ENCODE measurements around the gene SCARB1.

SCARB1 gene

DNA sequence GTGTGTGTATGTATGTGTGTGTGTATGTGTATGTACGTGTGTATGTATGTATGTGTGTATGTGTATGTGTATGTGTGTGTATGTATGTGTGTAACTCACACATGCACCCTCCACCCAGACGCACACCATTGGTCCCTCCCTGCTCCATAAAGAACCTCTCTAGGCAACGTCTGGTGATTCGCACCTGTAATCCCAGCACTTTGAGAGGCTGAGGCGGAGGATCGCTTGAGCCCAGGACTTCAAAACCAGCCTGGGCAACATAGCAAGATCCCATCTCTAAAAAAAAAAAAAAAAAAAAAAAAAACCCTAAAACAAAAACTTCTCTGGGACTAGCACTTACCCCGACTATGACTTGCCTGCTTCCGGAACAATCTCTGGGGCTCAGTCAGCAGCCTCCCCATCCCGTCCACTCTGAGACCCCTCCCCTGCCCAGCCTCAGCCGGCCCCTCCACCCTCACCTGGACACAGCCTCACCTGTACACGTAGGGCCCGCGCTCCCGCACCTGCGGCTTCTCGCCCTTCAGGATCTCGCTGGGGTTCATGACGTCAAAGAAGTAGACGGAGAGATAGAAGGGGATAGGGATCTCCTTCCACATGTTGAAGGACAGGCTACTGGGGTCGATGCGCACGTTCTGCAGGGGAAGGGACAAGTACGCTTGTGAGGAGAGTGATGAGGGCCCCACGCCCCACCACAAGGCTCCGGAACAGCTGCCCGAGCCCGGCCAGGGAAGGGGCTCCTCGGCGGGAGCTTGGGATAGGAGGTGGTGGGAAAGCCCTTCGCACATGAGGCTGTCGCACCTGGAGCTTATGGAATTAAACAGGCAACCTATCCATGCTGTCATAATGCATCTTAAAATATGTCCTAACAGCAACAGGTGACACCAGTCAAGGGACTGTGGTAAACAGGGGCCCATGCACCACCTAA, 46.3 kb downstream of the SCARB1 start:
- TF ChIP-seq, protein P1, sequence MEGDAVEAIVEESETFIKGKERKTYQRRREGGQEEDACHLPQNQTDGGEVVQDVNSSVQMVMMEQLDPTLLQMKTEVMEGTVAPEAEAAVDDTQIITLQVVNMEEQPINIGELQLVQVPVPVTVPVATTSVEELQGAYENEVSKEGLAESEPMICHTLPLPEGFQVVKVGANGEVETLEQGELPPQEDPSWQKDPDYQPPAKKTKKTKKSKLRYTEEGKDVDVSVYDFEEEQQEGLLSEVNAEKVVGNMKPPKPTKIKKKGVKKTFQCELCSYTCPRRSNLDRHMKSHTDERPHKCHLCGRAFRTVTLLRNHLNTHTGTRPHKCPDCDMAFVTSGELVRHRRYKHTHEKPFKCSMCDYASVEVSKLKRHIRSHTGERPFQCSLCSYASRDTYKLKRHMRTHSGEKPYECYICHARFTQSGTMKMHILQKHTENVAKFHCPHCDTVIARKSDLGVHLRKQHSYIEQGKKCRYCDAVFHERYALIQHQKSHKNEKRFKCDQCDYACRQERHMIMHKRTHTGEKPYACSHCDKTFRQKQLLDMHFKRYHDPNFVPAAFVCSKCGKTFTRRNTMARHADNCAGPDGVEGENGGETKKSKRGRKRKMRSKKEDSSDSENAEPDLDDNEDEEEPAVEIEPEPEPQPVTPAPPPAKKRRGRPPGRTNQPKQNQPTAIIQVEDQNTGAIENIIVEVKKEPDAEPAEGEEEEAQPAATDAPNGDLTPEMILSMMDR (conservative IDR thresholded peaks at IDR 0.05) = no peak
- no peak overlapping the region for H3K27ac ChIP-seq

DNA sequence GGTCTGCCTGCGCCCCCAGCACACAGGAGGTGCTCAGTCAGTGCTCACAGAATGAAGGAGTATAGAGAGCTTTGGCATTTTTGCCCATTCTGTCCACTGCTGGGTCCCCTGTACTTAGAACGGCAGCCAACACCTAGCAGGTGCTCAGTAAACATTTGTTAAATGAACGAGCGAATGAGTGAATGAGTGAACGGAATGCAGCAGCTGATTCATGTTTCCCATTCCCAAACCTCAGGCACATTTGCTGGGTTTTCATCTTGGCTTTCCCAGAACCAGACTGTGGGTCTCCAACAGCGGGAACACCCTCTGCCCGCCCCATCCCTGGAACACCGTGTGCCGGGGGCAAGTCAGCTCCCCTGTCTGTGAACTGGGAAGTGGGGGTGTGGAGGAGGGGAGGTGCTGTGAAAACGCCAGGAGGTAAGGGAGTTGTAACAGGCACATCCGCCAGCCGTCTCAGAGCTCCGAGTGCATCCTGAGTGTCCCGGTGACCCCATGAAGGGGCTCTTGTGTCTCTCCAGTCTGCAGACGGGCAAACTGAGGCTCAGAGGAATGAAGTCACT, 47.3 kb downstream of the SCARB1 start:
- H3K27ac ChIP-seq = no peak overlapping the region
- TF ChIP-seq, protein P1 (conservative IDR thresholded peaks at IDR 0.05) = no peak

DNA sequence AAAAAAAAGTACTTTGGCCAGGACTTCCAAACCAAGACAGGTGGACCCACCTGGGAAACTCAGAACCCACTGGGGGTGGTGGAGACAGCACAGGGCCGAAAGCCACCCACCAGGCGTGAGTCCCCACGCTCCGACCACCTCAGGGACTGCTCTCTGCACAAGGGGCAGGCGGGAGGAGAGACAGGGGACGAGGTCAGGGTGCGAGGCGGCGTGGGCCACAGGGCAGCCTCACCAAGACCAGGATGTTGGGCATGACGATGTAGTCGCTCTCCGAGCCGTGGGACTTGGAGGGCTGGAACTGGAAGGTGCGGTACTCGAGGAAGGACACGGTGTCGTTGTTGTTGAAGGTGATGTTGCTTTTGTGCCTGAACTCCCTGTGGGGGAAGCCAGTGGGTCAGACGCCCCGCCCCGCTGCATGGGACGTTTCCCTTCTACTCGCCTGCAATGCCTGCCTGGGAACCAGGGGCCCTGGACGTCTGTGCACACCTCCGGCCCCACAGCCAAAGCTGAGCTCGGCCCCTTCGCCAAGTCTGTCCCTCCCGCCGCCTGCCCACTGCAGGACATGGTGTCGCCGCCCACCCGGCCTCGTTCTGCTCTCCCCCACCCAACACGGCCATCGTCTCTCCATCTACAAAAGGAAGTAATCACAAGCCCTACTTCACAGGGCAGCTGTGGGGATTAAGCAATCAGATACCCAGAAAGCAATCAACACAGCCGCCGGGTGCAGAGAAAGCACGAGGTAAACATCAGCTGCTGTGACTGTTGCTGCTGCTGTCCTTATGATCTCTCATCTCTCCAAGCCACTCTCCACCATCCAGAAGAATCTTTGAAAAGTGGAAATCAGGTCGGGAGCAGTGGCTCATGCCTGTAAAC, 48.7 kb downstream of the SCARB1 start:
- no peak overlapping the region for H3K27ac ChIP-seq
- TF ChIP-seq, protein P1 (conservative IDR thresholded peaks at IDR 0.05) = no peak

DNA sequence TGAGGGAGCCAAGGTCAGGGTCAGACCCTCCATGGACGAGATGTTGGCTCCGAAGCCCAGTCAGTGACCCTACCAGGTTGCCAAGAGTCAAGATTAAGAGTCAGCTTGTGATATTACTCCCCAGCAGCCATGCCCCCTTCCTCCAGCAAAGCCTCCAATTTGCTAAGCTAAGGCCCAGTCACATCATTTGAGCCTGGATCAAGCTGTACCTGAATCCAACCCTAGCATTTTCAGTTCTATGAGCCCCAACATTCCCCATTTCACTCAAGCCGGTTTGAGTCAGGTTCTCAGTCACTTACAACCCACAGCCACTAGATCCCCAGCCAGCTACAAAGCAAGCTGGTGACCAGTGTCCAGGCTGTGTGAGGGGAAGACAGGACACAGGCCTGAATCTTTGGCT, 49.9 kb downstream of the SCARB1 start:
- H3K27ac ChIP-seq = no peak overlapping the region
- TF ChIP-seq, protein P1 (conservative IDR thresholded peaks at IDR 0.05) = no peak

DNA sequence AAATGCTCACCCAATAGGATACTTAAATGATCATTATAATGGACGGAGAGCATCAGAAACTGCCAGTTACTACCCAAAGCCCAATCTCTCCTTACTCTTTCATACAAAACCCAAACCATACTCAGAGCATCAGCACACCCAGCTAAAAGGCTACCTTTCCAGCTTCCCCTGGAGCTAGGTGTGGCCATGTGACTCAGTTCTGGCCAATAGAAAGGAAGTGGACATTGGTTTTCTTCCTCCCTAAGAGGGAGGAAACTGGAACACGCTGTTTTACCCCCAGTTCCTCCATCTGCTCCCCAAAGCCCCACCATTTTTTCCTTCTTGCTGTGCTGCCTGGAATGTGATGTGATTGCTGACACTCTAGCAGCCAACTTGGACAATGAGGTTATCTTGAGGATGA, 50.7 kb downstream of the SCARB1 start:
- TF ChIP-seq, protein P1 (conservative IDR thresholded peaks at IDR 0.05) = no peak
- H3K27ac ChIP-seq = no peak overlapping the region

DNA sequence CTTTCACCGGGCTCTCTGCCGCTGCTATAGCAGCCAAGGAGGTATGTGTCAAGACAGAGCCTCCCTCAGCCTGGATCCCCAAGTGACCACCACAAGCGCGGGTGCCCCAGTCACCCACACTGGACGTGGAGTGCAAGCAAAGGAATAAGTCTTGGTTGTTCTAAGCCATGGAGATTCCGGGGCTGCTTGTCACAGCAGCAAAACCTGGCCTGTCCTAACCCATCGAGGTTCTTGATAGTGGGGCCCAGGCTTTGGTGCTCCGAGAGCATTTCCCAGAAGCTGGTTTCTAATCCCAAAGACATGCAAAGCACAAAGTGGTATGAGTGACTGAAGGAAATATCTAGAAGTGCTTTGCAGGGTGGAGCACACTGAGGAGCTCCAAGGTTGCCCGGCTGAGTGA, 51.3 kb downstream of the SCARB1 start:
- TF ChIP-seq, protein P1 (conservative IDR thresholded peaks at IDR 0.05) = no peak
- H3K27ac ChIP-seq = no peak overlapping the region

DNA sequence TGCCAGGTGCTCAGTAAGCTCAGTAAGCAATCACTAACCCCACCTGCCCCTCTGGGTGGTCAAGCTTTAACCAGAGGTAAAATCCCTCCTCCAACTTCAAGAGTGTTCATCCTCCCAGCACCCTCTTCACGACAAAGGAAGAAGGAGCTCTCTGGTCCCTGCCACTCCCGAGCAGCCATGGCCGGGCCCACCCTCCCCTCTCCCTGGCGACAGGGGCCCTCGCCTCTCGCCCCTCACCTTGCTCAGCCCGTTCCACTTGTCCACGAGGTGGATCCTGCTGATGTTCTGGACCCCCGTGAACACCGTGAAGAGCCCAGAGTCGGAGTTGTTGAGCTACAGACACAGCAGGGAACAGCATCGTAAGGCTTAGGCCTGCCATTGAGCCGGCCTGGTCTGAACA, 52.0 kb downstream of the SCARB1 start:
- H3K27ac ChIP-seq = no peak overlapping the region
- TF ChIP-seq, protein P1 (conservative IDR thresholded peaks at IDR 0.05) = no peak
